ENCODE measurements around the gene OR1S1. TPM values are rescaled to one million over a fixed set of nuclear protein-coding genes. Genes with fewer than 3 reads are reported as not detected.
"Not testable (repeated sequence)": the region's sequence is repeated elsewhere in the genome, so short reads cannot be mapped to it uniquely, and the experiment has no call there.

OR1S1 gene
- not detected in 2 replicates for total RNA-seq

GRCh38 chr11:58212420-58212819 lies at the start of gene OR1S1:
OR1S1 (plus strand) TSS chr11:58212720.
- DNase-seq (ENCODE audit: extremely low read depth, low read depth, low spot score): not testable (repeated sequence)

- DNase-seq (ENCODE audit: extremely low read depth, low read depth, low spot score): no peak
Observed at GRCh38 chr11:58164389-58164788, 48.1 kb upstream of the OR1S1 start.

GRCh38 chr11:58164990-58165389 lies 47.5 kb upstream of the OR1S1 start:
- DNase-seq (ENCODE audit: extremely low read depth, low read depth, low spot score): no peak

DNA sequence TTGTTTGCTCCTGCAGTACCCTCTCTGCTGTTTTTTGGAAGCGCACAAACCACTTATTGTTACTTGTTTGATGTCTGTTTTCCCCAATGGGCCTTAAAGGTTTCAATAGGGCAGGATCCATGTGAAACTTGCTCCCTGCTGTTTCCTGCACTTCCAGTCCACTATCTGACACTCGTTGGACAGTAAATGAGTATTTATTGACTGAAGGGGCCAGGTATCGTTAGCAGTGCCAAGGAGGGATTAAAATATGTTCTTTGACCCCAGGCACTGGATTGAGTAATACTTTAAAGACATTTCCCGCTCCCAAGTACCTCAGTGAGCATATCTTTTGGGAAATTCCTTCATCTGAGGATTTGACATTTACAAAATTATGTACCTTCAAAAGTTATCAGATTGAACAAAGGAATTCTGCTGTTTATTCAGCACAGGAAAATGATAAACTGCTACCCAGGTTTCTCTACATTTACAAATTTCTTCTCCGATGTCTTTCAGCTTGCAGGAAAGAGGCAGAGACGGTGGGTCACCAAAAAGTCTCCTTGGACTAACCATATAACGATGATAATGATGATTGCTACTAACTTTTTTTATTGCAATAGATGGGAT lies 46.9 kb upstream of the OR1S1 start:
- no peak for DNase-seq (ENCODE audit: extremely low read depth, low read depth, low spot score)

DNA sequence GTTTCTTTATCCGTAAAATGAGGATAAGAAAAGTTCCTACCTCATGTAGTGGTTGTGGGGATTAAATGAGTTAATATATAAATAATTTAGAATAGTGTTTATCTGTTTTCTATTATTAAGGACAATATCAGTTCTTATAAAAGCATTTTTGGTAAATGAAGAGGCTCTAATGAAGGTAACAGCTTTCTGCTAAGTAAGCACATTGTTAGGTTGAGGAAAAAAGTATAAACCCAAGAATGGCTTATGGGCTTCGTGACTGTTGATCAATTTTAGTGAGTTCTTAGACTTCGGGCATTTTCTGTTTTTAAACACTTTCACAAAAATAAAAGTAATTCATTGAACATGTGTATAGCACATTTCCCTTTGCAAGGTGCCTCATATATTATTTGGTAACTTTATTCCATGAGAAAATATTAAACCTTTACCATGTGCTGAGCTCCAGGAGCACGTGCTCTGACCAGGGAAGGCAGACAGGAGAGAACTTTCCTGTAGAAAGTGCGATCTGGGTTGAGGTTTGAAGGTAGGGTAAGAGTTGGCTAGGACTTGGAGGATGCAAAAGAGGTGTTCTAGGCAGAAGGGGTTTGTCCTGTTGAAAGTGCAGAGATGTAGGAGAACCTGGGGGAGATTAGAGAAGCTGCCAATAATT lies 35.0 kb upstream of the OR1S1 start:
- no peak for DNase-seq (ENCODE audit: extremely low read depth, low read depth, low spot score)

DNA sequence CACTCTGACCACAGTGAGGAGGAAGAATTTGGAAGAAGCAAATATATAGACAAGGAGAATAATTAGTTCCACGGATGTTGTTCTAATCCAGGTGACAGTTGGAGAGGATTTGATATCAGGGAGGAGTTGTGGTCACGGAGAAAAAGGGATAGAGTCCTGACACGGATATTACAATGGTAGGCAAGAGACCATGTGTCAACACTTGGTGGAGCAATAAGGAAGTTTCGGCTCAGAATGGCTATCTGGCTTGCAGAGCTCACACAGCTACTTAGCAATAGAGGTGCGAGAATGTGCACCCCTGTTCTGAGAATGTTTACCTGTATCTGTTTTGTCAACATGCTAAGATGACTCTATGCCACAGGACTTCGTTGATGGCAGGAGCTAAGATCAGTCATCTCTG lies 34.1 kb upstream of the OR1S1 start:
- no peak for DNase-seq (ENCODE audit: extremely low read depth, low read depth, low spot score)

GRCh38 chr11:58179648-58180047 lies 32.9 kb upstream of the OR1S1 start:
- no peak for DNase-seq (ENCODE audit: extremely low read depth, low read depth, low spot score)

- DNase-seq (ENCODE audit: extremely low read depth, low read depth, low spot score): no peak
Observed at GRCh38 chr11:58186938-58187337, 25.6 kb upstream of the OR1S1 start.

DNA sequence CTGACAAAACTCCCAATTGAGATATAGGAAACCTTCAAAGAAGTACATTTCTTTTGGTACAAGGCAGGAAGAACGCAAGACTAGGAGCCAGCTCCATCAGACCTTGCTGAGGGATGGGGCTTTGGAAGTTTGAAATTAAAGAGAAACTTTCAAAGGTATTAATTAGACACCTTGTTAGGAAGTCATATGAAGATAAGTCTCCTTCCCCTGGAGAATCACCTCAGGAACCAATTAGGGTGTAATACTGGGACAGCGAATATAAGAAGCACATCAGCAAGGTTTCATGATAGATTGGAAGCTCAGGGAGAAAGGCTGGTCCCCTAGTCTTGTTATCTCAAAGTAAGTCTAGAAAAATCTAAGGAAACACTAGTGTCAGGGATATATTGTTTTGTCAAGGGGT lies 23.8 kb upstream of the OR1S1 start, which contains the start of gene OR9Q2:
Gene OR9Q2 (plus strand): TSS at position 301 of the 400 bp plus-strand sequence. CDS start 1,421 bp downstream, outside the sequence.
- DNase-seq (ENCODE audit: extremely low read depth, low read depth, low spot score): no peak

GRCh38 chr11:58192229-58192628 lies 20.3 kb upstream of the OR1S1 start:
- DNase-seq (ENCODE audit: extremely low read depth, low read depth, low spot score): no peak

DNA sequence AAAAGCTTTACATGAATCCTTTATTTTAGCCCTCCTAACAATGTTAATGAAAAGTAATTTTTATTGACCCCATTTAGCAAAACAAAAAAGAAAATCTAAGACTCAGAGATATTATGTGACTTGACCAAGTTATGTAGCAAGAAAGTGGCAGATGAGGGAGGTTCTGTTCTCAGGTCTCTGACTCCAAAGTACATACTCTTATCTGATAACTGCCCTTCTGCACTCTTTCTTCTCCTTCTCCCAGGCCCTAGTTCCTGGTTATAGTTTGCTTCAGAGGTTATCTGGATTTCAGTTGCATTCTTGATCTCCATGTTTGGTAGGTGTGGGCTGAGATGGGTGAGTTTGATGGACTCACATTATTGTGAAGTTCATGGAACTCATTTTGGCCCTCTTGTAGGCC lies 19.1 kb upstream of the OR1S1 start:
- no peak for DNase-seq (ENCODE audit: extremely low read depth, low read depth, low spot score)

- DNase-seq (ENCODE audit: extremely low read depth, low read depth, low spot score): no peak
Observed at GRCh38 chr11:58195939-58196338, 16.6 kb upstream of the OR1S1 start.

- DNase-seq (ENCODE audit: extremely low read depth, low read depth, low spot score): no peak
Observed at GRCh38 chr11:58199271-58199670, 13.2 kb upstream of the OR1S1 start.

- no peak for DNase-seq (ENCODE audit: extremely low read depth, low read depth, low spot score)
Observed at GRCh38 chr11:58204042-58204441, 8.5 kb upstream of the OR1S1 start, which contains the start of gene OR1S2. OR1S2 (minus strand) TSS chr11:58204142; CDS start chr11:58204142, 0 bp downstream.

DNA sequence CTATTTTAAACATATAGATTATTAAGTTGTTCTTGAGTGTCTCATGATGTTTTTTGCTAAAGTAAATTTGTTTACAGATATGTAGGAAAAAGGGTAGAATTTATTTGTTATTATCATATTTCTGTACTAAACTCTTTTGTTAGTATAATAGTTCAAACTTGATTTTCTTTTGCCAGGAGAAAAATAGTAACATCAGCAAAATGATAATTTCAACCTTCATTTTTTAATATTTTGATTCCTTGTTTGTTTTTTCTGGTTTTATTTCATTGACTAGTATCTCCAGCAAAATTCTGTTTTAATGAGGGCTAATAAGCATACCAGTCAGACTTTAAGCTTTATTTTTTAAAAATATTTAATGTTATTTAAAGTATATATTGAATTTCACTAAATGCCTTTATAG lies 4.0 kb downstream of the OR1S1 start:
- DNase-seq (ENCODE audit: extremely low read depth, low read depth, low spot score): no peak

- DNase-seq (ENCODE audit: extremely low read depth, low read depth, low spot score): no peak
Observed at GRCh38 chr11:58222721-58223120, 10.2 kb downstream of the OR1S1 start.

DNA sequence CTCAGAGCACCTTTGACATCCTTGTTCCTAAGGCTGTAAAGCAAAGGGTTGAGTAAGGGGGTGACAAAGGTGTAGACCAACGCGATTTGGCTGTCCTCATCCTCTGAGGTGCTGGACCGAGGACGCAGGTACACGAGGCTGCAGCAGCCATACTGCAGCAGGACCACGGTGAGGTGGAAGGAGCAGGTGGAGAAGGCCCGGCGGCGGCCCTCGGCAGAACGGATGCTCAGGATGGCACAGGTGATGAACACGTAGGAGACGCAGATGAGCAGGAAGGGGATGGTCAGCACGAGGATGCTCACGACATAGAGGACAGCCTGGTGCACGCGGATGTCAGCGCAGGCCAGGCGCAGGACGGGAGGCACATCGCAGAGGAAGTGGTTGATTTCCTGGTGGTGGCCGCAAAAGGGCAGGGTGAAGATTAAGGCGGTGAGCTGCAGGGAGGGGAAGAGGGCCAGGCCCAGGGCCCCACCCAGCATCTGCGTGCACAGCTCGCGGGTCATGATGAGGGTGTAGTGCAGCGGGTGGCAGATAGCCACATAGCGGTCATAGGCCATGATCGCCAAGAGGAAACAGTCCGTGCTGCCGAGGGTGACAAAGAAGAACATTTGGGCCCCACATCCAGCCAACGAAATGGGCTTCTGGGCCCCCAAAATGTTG lies 15.6 kb downstream of the OR1S1 start:
- no peak for DNase-seq (ENCODE audit: extremely low read depth, low read depth, low spot score)

- no peak for DNase-seq (ENCODE audit: extremely low read depth, low read depth, low spot score)
Observed at GRCh38 chr11:58243954-58244353, 31.4 kb downstream of the OR1S1 start.

- DNase-seq (ENCODE audit: extremely low read depth, low read depth, low spot score): no peak
Observed at GRCh38 chr11:58254936-58255335, 42.4 kb downstream of the OR1S1 start.

GRCh38 chr11:58259983-58260382 lies 47.5 kb downstream of the OR1S1 start:
- no peak for DNase-seq (ENCODE audit: extremely low read depth, low read depth, low spot score)
